GM19397 (cell line): ENCODE results near the gene KDM4B.

Source experiments
- ATAC-seq: cut with Tn5 transposase; IDR thresholded peaks from one replicate; pipeline ENCODE4 v1.9.1; 2021; ENCODE audit warnings: mild to moderate bottlenecking, moderate library complexity; ENCODE audit not compliant: unreplicated experiment

Gene KDM4B

GRCh38 chr19:5103061-5103701 is 134.3 kb downstream of the KDM4B start:
- no peak for ATAC-seq

GRCh38 chr19:5103812-5104410 is 135.0 kb downstream of the KDM4B start:
- ATAC-seq: no peak

DNA sequence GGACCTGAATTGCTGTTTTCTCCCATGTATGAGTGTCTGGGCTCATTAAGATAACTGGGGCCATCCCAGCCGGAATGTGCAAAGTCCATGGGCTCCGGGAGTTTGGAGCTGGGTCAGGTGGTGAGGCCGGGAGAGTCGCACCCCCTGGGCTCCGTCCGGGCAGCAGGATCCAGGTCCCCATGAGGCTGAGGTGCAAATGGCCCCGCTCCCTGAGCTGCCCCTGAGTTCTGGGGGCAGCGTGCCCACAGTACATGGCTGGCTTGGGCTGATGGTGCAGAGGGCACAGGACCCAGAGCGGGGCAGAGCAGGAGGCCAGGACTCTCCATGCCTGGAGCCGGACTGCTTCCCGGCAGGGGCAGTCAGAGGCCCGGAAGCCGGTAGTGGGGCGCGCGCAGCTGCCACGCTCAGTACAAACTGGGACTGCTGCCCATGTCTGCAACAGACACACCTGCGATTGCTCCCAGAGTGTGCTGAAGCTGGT is 136.0 kb downstream of the KDM4B start:
- ATAC-seq: no peak

- no peak for ATAC-seq
These were observed 137.3 kb downstream of the KDM4B start for GRCh38 chr19:5106191-5106726.

DNA sequence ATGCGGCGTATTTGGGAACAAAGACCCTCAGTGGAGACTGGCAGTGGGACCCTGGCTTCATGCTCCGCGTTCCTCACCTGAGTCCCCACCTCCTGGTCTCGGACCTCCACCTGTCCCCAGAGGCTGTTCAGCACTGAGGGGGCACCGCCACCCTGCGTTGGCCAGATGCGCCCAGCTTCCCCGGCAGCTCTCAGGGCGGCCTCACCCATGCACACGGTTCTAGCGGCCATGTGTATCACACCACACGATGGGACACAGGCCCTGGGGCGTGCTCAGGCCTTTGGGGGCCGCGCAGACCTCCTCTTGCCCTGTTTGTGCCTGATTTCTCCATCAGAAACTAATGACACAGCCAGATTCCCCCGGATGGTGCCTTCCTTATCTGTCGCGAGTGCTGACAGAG is 138.1 kb downstream of the KDM4B start:
- ATAC-seq: no peak

GRCh38 chr19:5107432-5108122 is 138.7 kb downstream of the KDM4B start:
- ATAC-seq: no peak

DNA sequence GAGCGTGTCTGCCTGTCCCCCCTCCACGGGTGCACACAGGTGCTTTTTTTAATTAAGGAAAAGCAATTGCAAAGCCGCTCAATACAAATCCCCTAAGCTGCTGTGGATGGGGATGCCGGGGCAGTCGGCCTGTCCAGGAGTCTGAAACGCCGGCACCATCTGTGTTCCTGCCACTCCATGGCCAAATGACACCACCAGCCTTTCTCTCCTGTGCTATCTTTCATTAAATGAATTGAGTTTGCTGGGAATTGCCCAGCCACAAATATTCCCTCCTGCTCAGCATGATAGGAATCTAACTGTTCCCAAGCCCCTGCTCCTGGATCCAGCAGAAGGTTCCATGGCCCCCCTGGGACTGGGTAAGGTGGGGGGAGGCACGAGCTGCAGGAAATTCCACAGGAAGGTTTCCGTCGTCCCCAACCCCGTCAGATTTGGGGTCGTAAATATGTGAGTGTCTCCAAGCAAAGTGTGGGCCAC is 139.2 kb downstream of the KDM4B start:
- no peak for ATAC-seq

DNA sequence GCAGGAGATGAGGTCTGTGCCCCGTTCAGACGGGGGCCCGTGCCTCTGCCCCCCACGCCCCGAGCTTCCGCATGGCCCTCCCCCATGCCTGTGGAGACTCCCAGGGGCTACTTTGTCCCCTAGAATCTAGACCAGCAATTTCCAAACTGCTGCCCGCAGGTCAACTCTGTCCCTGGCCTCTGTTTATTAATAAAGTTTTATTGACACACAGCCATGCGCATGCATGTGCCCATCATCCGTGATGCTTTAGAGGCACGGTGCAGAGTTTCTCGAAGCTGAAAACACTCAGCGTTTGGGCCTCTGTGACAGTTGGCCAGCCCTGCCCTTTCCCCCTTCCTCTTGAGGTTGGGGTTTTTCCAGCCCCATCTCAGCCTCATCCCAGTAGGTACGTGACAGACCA is 140.0 kb downstream of the KDM4B start:
- no peak for ATAC-seq

GRCh38 chr19:5109560-5109959 is 140.6 kb downstream of the KDM4B start:
- ATAC-seq: no peak

GRCh38 chr19:5110546-5110945 is 141.6 kb downstream of the KDM4B start:
- ATAC-seq: no peak

- no peak for ATAC-seq
These were observed 142.1 kb downstream of the KDM4B start for GRCh38 chr19:5111051-5111450.

- ATAC-seq: no peak
These were observed 143.3 kb downstream of the KDM4B start for GRCh38 chr19:5112175-5112574.

GRCh38 chr19:5112681-5113575 is 144.0 kb downstream of the KDM4B start:
- ATAC-seq: no peak

- ATAC-seq: no peak
These were observed 145.0 kb downstream of the KDM4B start for GRCh38 chr19:5113633-5114586.

DNA sequence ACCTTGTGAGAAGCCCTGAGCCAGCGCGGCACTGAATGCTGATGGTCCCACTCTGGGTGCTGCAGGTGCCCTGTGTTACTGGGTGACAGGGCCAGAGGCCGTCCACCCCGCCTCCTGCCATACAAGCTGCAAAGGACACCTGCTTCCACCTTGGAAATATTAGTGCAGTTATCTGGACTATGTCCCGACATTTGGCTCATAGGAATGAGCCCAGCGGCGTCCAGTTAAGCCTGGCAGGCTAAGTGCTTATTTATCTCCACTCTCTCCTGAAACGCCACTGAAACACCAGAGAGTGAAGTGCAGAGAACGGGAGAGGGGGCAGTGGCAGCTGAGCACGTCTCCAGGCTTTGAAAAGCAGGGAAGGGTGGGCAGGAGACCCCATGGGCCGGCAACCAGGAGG is 145.8 kb downstream of the KDM4B start:
- no peak for ATAC-seq

- no peak for ATAC-seq
These were observed 146.4 kb downstream of the KDM4B start for GRCh38 chr19:5115351-5115750.

DNA sequence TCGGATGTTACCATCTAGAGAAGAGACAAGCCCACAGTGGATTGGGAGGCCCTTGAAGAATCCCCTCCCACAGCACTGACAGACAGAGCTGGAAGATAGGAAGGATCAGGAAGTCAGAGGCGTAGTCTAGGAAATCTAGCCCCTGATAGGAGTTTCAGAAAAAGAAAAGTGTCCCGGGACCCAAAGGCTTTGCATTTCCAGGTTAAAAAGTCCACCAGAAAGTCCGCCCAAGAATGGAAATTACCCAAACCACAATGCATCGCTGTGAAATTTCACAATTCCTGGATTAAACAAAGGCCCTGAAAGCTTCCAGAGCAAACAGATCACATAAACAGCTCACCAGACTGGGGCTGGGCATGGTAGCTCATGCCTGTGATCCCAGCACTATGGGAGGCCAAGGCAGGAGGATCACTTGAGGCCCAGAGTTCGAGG is 146.9 kb downstream of the KDM4B start:
- no peak for ATAC-seq

DNA sequence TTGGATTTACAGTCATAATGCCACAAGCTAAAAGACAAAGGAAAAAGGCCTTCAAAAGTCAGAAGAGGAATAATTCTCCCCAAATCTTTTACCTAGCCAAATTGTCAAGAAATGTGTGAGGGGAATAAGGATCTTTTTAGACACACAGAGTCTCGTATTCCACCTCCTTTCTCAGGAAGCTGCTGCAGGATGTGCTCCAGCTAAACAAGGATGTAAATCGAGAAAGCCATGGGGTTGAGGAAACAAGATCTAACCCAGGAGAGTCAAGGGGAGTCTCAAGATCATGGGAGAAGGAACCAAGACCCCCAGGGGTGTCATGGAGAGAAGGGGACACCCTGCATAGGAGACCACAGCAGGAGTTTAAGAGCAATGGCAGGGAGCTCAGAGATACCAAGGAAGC is 147.4 kb downstream of the KDM4B start:
- ATAC-seq: no peak

DNA sequence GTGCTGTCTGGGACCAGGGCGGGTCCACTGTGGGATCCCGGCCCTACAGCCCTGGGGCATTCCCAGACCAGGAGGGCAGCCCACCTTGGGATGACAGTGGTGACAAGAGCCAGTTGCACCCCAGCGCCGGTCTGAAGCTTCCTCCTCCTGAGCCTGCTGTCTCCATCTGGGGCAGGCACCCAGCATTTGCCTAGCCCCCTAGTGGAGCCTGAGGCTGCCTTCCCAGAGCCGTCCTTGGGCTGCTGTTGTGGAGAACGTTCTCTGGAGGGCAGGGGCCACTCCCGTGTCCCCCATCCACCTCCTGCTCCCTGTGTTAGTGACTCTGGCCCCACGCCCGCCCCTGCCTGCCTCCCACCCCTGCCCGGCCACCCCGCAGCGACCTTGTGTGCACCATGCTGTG is 148.5 kb downstream of the KDM4B start:
- ATAC-seq: no peak

DNA sequence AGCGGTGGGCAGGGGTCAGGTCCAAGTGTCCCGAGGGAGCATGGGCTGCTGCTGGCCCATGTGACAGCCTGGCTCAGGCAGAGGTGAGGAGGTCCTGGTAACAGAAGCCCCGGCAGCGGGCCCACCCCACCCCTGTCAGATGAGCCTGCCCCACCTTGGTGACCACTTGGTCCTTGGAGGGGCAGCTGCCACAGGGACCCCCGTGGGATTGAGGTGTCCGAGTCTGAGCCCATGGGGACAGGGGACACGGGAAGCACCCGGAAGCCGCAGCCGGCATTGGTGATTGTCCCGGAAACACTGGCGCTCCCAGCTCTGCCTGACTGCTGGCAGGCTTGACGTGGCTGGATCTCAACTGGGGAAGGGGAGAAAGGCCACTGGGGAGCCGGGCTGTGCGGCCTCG is 149.1 kb downstream of the KDM4B start:
- no peak for ATAC-seq
